DND-41 (cell line): Measurements from ENCODE around the gene ACSS3.
"Not testable (repeated sequence)": the region's sequence is repeated elsewhere in the genome, so short reads cannot be mapped to it uniquely, and the experiment has no call there.

ENCODE experiments used
- ATAC-seq: fragments of 200-7000 bp; cut with Tn5 transposase; 3 replicates; pipeline ENCODE4 v1.9.1; 2021; ENCODE audit warnings: low read depth; ENCODE audit not compliant: insufficient read depth
- DNase-seq: peaks from one replicate; pipeline ENCODE4 v3.0.0-alpha.2; 2020
- H2AFZ ChIP-seq: 2 replicates; pipeline ENCODE4 v1.6.0; 2012; ENCODE audit warnings: low read depth, low read length
- H3K27ac ChIP-seq: 2 replicates; pipeline ENCODE4 v1.5.1; 2012; ENCODE audit warnings: low read length, inconsistent platforms
- H3K27me3 ChIP-seq: fragments of 200-600 bp; sonication (generic); 2 replicates; pipeline ENCODE4 v1.6.0; 2012; ENCODE audit warnings: low read length, mild to moderate bottlenecking, inconsistent platforms; ENCODE audit not compliant: insufficient read depth, poor library complexity
- H3K36me3 ChIP-seq: 2 replicates; pipeline ENCODE4 v1.5.1; 2012; ENCODE audit warnings: low read length, inconsistent platforms; ENCODE audit not compliant: insufficient read depth
- H3K4me1 ChIP-seq: 2 replicates; pipeline ENCODE4 v1.5.1; 2012; ENCODE audit warnings: mild to moderate bottlenecking, low read length; ENCODE audit not compliant: insufficient read depth
- H3K4me2 ChIP-seq: 2 replicates; pipeline ENCODE4 v1.6.0; 2012; ENCODE audit warnings: mild to moderate bottlenecking, moderate library complexity, low read length, inconsistent platforms; ENCODE audit not compliant: insufficient read depth
- H3K4me3 ChIP-seq, 2 experiments: fragments of 200-600 bp in 1 of 2; shearing (Covaris generic) in 1 of 2; 2 replicates each; pipeline ENCODE4 v1.5.1; 2012 to 2016; ENCODE audit warnings: inconsistent platforms in 2 of 2, low read length in 2 of 2, mild to moderate bottlenecking in 2 of 2, low read depth in 1 of 2, moderate library complexity in 1 of 2
- H3K79me2 ChIP-seq: 2 replicates; pipeline ENCODE4 v1.6.0; 2012; ENCODE audit warnings: low read length, inconsistent platforms; ENCODE audit not compliant: insufficient read depth
- H3K9ac ChIP-seq: 2 replicates; pipeline ENCODE4 v1.6.0; 2012; ENCODE audit warnings: low read depth, mild to moderate bottlenecking, inconsistent platforms, low read length, moderate library complexity
- H3K9me3 ChIP-seq: 2 replicates; pipeline ENCODE4 v1.5.1; 2012; ENCODE audit warnings: low read length, moderate library complexity, mild to moderate bottlenecking, inconsistent platforms; ENCODE audit not compliant: insufficient read depth, severe bottlenecking
- H4K20me1 ChIP-seq: 2 replicates; pipeline ENCODE4 v1.6.0; 2012; ENCODE audit warnings: low read length; ENCODE audit not compliant: insufficient read depth
- CTCF ChIP-seq: IDR thresholded peaks from 2 replicates; pipeline ENCODE4 v1.5.1; 2012; ENCODE audit warnings: borderline replicate concordance, low read length, moderate library complexity, mild to moderate bottlenecking; ENCODE audit not compliant: poor library complexity, severe bottlenecking; ENCODE audit errors: extremely low read depth
- EZH2 ChIP-seq: IDR thresholded peaks from 3 replicates; pipeline ENCODE4 v1.6.1; 2012; ENCODE audit warnings: borderline replicate concordance, low read depth, mild to moderate bottlenecking, moderate library complexity, low read length, inconsistent platforms; ENCODE audit not compliant: severe bottlenecking

Gene ACSS3

GRCh38 chr12:81181691-81182090 is 103.8 kb downstream of the ACSS3 start:
- no peaks in the 10 kb centered on the region for H3K79me2 ChIP-seq
- H3K9me3 ChIP-seq: no peaks in the 10 kb centered on the region
- no peaks in the 10 kb centered on the region for H3K27me3 ChIP-seq
- no peak overlapping the region for H3K4me2 ChIP-seq
- TF ChIP-seq EZH2 (no peak), CTCF (no peak)
- no peak overlapping the region for H3K27ac ChIP-seq
- no peaks in the 10 kb centered on the region for H4K20me1 ChIP-seq
- no peaks in the 10 kb centered on the region for H3K36me3 ChIP-seq
- H3K4me1 ChIP-seq: no peaks in the 10 kb centered on the region
- no peak overlapping the region for H3K4me3 ChIP-seq
- H3K9ac ChIP-seq: no peak overlapping the region
- H2AFZ ChIP-seq: no peak overlapping the region
- no peak for ATAC-seq
- DNase-seq: no peak

DNA sequence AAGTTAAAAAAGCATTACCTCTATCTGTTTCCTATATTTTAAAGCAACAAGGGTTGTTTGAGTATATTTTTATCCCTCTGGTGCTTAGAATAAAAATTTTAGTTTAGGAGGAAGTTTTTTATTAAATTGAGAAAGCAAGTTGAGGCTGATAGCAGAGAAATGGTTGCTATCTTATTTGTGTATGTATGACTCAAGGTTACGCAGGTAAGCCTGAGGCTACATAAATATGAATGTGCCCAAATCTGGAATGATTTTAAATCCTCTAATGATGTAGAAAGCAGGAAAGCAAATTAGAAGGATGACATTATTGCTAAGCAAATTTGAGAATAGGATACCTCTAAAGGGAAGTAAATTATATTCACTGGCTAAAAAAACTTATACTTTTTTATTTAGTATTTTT is 109.8 kb downstream of the ACSS3 start:
- Histone ChIP-seq H3K27me3 (no peaks in the 10 kb centered on the region), H3K4me2 (no peak overlapping the region), H3K27ac (no peak overlapping the region), H3K9me3 (no peaks in the 10 kb centered on the region), H3K36me3 (no peaks in the 10 kb centered on the region), H3K4me3 (no peak overlapping the region), H3K79me2 (no peaks in the 10 kb centered on the region), H3K9ac (no peak overlapping the region), H3K4me1 (no peaks in the 10 kb centered on the region), H2AFZ (no peak overlapping the region), H4K20me1 (no peaks in the 10 kb centered on the region)
- no peak for DNase-seq
- TF ChIP-seq CTCF (no peak), EZH2 (no peak)
- no peak for ATAC-seq

- Histone ChIP-seq H3K9me3 (no peaks in the 10 kb centered on the region), H3K4me3 (no peak overlapping the region), H3K27ac (no peak overlapping the region), H3K9ac (no peak overlapping the region), H3K4me1 (no peaks in the 10 kb centered on the region), H3K27me3 (no peaks in the 10 kb centered on the region), H3K36me3 (no peaks in the 10 kb centered on the region), H3K79me2 (no peaks in the 10 kb centered on the region), H3K4me2 (no peak overlapping the region), H2AFZ (no peak overlapping the region), H4K20me1 (no peaks in the 10 kb centered on the region)
- ATAC-seq (no peak), DNase-seq (no peak)
- no peak for TF ChIP-seq EZH2
- no peak for TF ChIP-seq CTCF
Measured at GRCh38 chr12:81196595-81196994, 118.7 kb downstream of the ACSS3 start.

GRCh38 chr12:81200561-81200960 is 122.7 kb downstream of the ACSS3 start:
- not testable (repeated sequence) for H3K36me3 ChIP-seq, H3K4me3 ChIP-seq, H3K27me3 ChIP-seq, H3K79me2 ChIP-seq, DNase-seq, H3K27ac ChIP-seq, H3K9ac ChIP-seq, H3K4me1 ChIP-seq, ATAC-seq, H2AFZ ChIP-seq, H4K20me1 ChIP-seq, H3K4me2 ChIP-seq, H3K9me3 ChIP-seq
